Activated CD4-positive, alpha-beta T cell treated with anti-CD3 and anti-CD28 coated beads, Interleukin-2, amount 10 ng/mL, durations not matched to agents 24 days and 14 days (primary cell): Measurements from ENCODE around the gene MOB3C. TPM values are rescaled to one million over a fixed set of nuclear protein-coding genes. Genes with fewer than 3 reads are reported as not detected.

Experiments
- DNase-seq: peaks from one replicate; pipeline ENCODE4 v3.0.0; 2022
- H3K27ac Mint-ChIP-seq: one replicate; pipeline ENCODE4 v1.8.0; 2022; ENCODE audit warnings: mild to moderate bottlenecking, mixed read lengths
- H3K27me3 Mint-ChIP-seq: one replicate; pipeline ENCODE4 v1.8.0; 2022; ENCODE audit warnings: mixed read lengths
- H3K36me3 Mint-ChIP-seq: one replicate; pipeline ENCODE4 v1.8.0; 2022; ENCODE audit warnings: low read depth, mild to moderate bottlenecking, mixed read lengths
- H3K4me1 Mint-ChIP-seq: one replicate; pipeline ENCODE4 v1.8.0; 2021; ENCODE audit warnings: mixed read lengths
- H3K4me3 Mint-ChIP-seq: one replicate; pipeline ENCODE4 v1.8.0; 2022; ENCODE audit warnings: mild to moderate bottlenecking, moderate library complexity, mixed read lengths
- H3K9me3 Mint-ChIP-seq: one replicate; pipeline ENCODE4 v1.8.0; 2021; ENCODE audit warnings: mixed read lengths
- intact Hi-C: fragments of 100-400 bp; cut with micrococcal nuclease; formaldehyde crosslinking; loops from one replicate; pipeline ENCODE4 v1.15.1; 2023
- total RNA-seq: library from RNA; stranded (reverse); gene quantifications from 2 replicates; pipeline ENCODE4 v1.2.3, GENCODE V29; 2022

Gene MOB3C
- total RNA-seq, 1 donor from 2014 or later: 15.0 TPM

DNA sequence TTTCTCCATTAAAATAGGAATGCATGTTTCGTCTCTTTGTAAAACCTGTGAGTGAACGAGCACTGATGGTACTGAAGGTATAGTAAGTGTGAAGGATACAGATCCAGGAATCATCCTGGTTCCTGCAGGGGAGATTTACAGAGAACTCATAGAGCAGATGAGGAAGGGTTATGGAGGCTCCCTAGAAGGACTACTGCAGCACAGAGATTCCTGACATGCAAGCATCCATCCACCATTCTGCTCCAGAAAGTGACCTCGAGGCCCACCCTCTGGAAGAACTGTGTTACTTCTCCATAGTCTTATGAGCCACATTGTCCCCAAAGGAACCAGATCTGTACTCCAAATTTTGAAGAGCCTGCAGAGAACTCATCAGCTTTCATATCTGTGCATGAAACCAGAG is 27.1 kb downstream of the MOB3C start:
- no peak for DNase-seq
- peaks cover 72% of the 10 kb centered on the region for H3K36me3 Mint-ChIP-seq
- H3K27ac Mint-ChIP-seq: no peak overlapping the region
- H3K27me3 Mint-ChIP-seq: no peaks in the 10 kb centered on the region
- intact Hi-C loops: no loop called here
- H3K4me3 Mint-ChIP-seq: no peak overlapping the region
- peaks cover 9% of the 10 kb centered on the region for H3K9me3 Mint-ChIP-seq
- peaks cover 22% of the 10 kb centered on the region for H3K4me1 Mint-ChIP-seq

DNA sequence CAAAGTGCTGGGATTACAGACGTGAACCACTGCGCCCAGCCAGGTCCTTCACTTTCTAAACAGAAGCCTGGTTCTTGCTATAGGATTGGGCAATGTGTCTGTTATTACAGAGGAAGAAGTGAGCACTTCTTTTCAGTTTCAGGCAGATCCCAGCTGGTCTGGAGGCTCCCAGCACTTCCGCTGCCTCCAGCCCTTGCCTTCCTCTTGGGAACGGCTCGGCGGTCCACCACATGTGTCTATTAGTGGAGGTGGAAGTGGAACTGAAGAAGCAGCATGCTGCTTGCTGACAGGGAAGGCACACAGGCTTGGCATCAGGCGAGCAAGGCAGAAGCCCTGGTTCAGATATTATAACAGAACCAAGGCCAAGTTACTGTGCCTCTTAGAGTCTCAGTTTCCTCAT is 29.5 kb downstream of the MOB3C start:
- H3K9me3 Mint-ChIP-seq: peaks cover 9% of the 10 kb centered on the region
- H3K27me3 Mint-ChIP-seq: no peaks in the 10 kb centered on the region
- intact Hi-C loops: no loop called here
- no peak overlapping the region for H3K27ac Mint-ChIP-seq
- H3K4me1 Mint-ChIP-seq: peaks cover 33% of the 10 kb centered on the region
- H3K4me3 Mint-ChIP-seq: no peak overlapping the region
- peaks cover 66% of the 10 kb centered on the region for H3K36me3 Mint-ChIP-seq
- no peak for DNase-seq

DNA sequence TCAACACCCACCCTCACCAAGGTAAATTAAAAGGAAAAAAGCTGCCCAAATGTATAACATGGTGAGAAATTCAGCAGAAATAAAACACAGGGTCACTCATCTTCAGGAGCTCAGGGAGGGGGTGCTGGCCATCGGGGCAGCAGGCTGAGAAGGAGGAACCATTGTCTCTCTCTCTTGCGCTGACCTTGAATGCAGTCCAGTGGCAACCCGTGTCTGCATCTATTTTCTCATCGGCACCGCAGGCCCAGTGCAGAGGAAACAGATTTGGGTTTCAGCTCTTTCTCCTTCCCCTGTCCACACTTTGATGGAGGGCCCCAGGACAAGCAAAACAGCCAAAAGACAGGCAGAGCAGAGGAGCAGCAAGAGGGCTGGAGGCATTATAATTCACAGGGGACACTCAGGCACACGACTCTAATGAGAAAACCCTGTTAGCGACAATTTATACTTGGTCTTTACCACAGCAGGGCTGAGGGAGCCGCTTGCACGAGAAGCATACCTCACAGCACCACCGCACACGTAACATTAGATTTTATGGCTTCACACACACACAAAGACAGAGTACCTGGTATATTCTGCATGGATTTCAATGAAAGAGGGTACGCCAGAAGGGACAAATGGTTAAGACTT is 31.2 kb downstream of the MOB3C start:
- no peak overlapping the region for H3K27ac Mint-ChIP-seq
- no peaks in the 10 kb centered on the region for H3K27me3 Mint-ChIP-seq
- H3K4me1 Mint-ChIP-seq: peaks cover 38% of the 10 kb centered on the region
- peaks cover 57% of the 10 kb centered on the region for H3K36me3 Mint-ChIP-seq
- intact Hi-C loops: no loop called here
- H3K4me3 Mint-ChIP-seq: no peak overlapping the region
- H3K9me3 Mint-ChIP-seq: peaks cover 9% of the 10 kb centered on the region
- no peak for DNase-seq

DNA sequence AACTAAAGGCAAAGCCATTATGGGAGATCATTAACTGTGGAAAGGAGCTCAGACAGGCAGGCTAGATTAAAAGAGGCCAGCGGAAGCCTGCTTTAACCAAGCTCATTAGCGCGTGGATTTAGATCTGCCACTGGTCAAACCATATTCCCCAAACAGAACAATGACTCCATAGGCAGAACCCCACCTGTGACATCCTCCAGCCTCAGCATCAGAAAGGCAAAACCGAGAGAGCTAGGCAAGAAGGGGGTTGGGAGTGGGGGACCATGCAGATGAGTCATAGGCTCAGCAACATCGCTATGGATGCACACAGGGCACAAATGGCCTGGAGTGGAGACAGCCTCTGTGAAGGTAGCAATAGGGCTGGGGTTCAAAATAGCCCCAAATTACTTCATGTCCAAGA is 33.1 kb downstream of the MOB3C start:
- intact Hi-C loops: loop anchor here (2.0 kb wide), 1 partner anchor 33 kb away; the partner anchor contains the start of gene MOB3C
- peaks cover 47% of the 10 kb centered on the region for H3K4me1 Mint-ChIP-seq

DNA sequence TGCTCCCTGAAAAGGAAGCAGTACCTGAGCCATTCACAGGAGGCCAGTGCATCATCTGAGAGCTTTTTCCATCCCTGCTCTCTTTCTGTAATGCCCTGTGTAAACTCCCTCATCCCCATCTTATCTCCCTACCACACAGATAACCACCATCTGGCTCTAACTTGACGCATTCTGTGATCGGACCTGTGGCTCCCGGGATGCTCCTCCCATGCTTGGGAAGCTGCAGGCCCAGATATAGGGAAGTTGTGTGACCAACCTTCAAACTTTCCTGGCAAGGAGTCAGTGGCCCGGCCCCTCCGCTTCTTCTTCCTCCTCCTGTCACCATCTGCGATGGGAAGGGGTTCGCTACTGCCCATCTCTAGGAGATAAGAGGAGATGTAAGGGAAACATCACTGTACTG is 33.6 kb downstream of the MOB3C start:
- Mint-ChIP-seq H3K27ac (peak overlapping the region; percentile 96), H3K27me3 (no peaks in the 10 kb centered on the region), H3K4me1 (peaks cover 49% of the 10 kb centered on the region), H3K4me3 (peak overlapping the region; percentile 34), H3K36me3 (peaks cover 56% of the 10 kb centered on the region), H3K9me3 (no peaks in the 10 kb centered on the region)
- DNase-seq: no peak
- intact Hi-C loops: loop anchor here (1.0 to 2.0 kb wide), 2 partner anchors 21 to 34 kb away; partner anchors contain the start of genes MKNK1 and MOB3C

More for the DNA sequence above, 33.1 kb downstream of the MOB3C start:
- no peak overlapping the region for H3K4me3 Mint-ChIP-seq
- peaks cover 51% of the 10 kb centered on the region for H3K36me3 Mint-ChIP-seq
- peak overlapping the region; percentile 96 for H3K27ac Mint-ChIP-seq
- H3K9me3 Mint-ChIP-seq: no peaks in the 10 kb centered on the region
- DNase-seq: no peak
- H3K27me3 Mint-ChIP-seq: no peaks in the 10 kb centered on the region

DNA sequence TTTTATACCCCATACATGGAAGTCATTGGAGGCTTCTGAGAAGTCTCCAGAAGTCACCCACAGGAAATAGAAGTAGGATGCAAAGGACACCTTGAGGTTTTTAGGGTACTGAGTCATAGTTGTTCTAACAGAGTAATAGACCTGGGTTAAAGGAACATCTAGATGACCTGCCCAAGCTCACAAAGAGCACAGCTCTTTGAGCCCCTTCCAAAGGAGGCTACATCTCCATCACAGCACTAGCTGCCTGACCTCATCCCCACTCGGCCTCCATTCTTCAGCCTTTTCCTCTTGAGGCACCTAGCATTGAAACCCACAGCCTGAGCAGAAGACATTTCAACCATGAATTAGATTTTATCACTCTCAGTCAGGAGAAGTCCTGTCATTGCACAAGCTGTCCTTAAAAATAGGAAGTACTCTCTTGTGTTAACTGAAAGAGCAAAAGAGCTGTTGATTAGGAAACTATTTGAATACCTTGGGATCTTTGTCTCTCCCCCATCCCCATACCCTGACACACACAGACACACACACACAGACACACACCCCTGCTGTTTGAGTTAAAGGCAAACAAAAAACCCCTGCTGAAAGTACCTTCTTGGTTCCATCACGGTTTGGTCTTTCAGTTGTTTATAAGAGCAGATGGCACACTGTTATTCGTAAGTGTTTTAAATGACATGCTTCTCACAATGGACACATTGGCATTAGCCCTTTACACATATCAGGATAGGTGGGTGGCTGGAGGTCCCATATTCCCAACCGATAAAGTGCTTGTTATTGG is 34.7 kb downstream of the MOB3C start:
- no peaks in the 10 kb centered on the region for H3K9me3 Mint-ChIP-seq
- intact Hi-C loops: loop anchor here (1.0 to 2.0 kb wide), 3 partner anchors 13 to 35 kb away; partner anchors contain the start of genes MKNK1 and MOB3C
- H3K36me3 Mint-ChIP-seq: peaks cover 56% of the 10 kb centered on the region
- H3K4me3 Mint-ChIP-seq: peak overlapping the region; percentile 67
- DNase-seq: peak; percentile 83
- H3K4me1 Mint-ChIP-seq: peaks cover 52% of the 10 kb centered on the region
- peak overlapping the region; percentile 96 for H3K27ac Mint-ChIP-seq
- no peaks in the 10 kb centered on the region for H3K27me3 Mint-ChIP-seq

DNA sequence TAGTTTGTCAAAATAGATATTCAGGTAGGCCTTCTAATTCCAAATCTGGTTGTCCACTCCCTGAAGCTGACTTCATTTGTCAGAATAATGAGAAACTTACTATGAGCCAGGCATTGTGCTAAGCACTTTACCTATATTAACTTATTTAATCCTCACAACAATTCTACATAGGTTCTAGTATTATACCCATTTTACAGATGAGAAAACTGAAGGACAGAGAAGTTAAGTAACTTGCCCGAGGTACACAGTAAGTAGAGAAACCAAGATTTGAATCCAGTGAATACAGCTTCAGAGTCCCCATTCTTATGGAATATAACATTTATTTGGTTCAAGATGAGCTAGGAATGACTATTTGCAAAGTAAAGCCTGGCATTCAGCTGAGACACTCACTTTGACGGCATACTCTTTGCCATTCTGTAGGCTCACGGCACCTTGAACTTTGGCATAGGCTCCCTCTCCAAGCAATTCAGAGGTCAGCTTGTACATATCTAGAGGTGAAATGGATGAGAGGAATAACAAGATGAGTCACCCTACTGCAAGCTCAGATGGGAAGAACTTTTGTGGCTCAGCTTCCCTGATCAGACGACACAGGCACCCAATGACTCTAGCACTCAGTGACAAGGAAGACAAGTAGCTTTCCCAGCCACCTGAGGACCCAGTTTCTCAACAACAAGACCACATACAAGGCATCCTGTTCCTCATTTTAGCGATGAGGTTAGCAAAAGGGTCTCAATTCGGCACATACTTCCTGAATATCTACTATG is 36.3 kb downstream of the MOB3C start:
- H3K4me1 Mint-ChIP-seq: peaks cover 51% of the 10 kb centered on the region
- peaks cover 59% of the 10 kb centered on the region for H3K36me3 Mint-ChIP-seq

DNA sequence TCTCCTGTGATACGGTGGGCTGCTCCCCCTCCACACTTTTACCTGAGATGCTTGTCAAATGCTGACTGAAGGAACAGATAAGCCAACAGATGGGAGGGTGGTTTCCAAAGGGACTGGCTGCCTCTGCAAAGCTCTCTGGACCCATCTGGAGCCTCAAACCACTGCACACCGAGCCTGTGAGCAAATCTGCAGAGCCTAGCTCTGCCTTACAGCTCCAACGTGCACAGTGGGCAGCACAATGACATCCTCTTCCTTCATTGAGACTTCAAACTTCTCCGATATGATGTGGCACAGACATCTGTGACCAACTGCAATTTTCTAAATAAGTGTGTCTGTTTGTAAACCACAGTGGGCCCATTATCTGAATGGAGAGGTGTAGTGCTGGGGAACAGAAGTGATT is 38.9 kb downstream of the MOB3C start:
- no peak for DNase-seq
- no peaks in the 10 kb centered on the region for H3K9me3 Mint-ChIP-seq
- no peaks in the 10 kb centered on the region for H3K27me3 Mint-ChIP-seq
- peaks cover 53% of the 10 kb centered on the region for H3K36me3 Mint-ChIP-seq
- no peak overlapping the region for H3K4me3 Mint-ChIP-seq
- intact Hi-C loops: no loop called here
- peak overlapping the region; percentile 45 for H3K27ac Mint-ChIP-seq
- peaks cover 35% of the 10 kb centered on the region for H3K4me1 Mint-ChIP-seq

More for the DNA sequence above, 36.3 kb downstream of the MOB3C start:
- no peaks in the 10 kb centered on the region for H3K9me3 Mint-ChIP-seq
- peak overlapping the region; percentile 81 for H3K27ac Mint-ChIP-seq
- H3K27me3 Mint-ChIP-seq: no peaks in the 10 kb centered on the region
- H3K4me3 Mint-ChIP-seq: peak overlapping the region; percentile 39
- DNase-seq: no peak
- intact Hi-C loops: loop anchor here (2.0 kb wide), 1 partner anchor 14 kb away; no protein-coding TSS in a partner anchor

DNA sequence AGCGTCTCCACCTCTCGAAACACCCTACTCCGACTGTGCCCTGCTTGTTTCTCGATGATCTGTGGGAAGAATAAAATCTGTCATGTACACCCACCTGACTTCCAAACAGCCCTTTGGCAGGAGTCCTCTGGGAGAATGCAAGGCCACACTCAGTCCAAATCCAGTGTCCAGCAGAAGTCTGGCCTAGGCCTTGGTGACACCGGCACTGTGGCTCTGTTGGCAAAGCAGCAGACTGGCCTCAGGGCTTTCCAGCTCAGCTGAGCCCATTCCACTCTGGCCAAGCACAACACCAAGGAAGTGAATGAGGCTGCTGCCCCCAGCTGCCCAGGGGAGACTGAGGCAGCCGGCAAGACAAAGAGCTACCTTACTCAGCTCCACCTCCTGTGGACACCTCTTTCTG is 40.0 kb downstream of the MOB3C start:
- intact Hi-C loops: no loop called here
- no peak for DNase-seq
- H3K9me3 Mint-ChIP-seq: no peaks in the 10 kb centered on the region
- no peaks in the 10 kb centered on the region for H3K27me3 Mint-ChIP-seq
- H3K4me3 Mint-ChIP-seq: no peak overlapping the region
- H3K4me1 Mint-ChIP-seq: peaks cover 24% of the 10 kb centered on the region
- peaks cover 53% of the 10 kb centered on the region for H3K36me3 Mint-ChIP-seq
- H3K27ac Mint-ChIP-seq: no peak overlapping the region

DNA sequence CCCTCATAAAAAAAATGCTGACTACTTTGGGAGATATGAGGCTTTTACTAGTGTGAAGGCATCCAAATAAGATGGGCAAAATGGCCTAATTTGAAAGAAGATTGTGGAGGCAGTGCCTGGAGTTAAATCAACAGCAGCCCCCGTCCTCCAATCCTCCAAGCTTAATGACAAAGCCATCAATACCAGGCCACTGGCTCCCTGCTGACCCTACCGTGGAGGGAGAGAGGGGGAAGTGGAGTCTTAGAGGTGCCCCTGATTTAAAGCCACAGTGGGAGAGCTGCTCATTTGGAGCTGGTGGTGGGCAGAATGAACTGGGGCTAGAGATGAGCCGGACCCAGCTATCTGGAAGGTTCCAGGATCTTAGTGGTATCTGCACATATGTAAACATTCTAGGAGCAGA is 40.8 kb downstream of the MOB3C start:
- H3K4me3 Mint-ChIP-seq: no peak overlapping the region

DNA sequence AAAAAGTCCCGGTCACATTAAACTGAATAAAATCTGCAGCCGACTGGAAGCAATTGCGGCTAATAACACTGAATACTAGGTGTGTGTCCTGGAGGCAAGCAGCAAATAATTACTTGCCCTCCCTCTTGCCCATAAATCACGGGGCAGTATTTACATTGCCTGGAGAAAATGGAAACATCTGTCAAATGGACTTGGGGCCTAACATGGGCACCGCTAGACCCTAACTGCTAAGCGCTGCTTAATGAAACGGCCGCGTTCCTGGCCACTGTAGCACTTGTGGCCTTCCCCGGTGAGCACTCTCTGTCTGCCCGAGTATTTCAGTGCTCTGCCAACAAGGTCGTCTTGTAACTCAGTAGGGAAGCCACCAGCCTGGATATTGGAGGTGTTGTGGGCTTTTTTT is 41.3 kb downstream of the MOB3C start:
- Mint-ChIP-seq H3K27ac (no peak overlapping the region), H3K4me3 (no peak overlapping the region), H3K9me3 (no peaks in the 10 kb centered on the region), H3K27me3 (no peaks in the 10 kb centered on the region), H3K4me1 (peaks cover 14% of the 10 kb centered on the region), H3K36me3 (peaks cover 49% of the 10 kb centered on the region)
- no peak for DNase-seq
- intact Hi-C loops: no loop called here

More for the DNA sequence above, 40.8 kb downstream of the MOB3C start:
- DNase-seq: no peak
- intact Hi-C loops: no loop called here
- peaks cover 18% of the 10 kb centered on the region for H3K4me1 Mint-ChIP-seq
- no peak overlapping the region for H3K27ac Mint-ChIP-seq
- H3K9me3 Mint-ChIP-seq: no peaks in the 10 kb centered on the region
- peaks cover 52% of the 10 kb centered on the region for H3K36me3 Mint-ChIP-seq
- H3K27me3 Mint-ChIP-seq: no peaks in the 10 kb centered on the region

DNA sequence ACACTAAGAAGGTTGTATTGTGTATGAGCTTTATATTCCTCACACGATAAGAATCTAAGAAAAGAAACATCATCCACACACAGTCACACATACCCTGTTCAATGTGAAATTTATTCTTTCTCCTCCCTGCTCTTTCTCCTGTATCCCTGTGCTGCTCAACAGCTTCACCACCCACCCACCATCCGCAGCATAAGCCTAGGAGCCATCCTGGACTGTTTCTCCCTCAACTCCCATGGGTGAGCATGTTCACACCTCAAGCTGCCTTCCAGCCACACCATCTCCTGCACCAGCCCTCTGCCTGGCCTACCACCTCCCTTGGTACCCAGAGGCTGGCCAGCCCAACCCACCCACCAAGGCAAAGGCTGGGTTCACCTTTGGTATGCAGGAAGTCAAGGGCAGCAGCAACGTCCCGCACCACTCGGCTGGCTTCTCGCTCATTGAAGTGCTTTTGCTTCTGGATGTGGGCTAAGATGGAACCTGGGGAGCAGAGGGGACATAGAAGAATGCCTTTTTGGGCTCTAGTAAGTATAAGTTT is 44.9 kb downstream of the MOB3C start:
- H3K27ac Mint-ChIP-seq: no peak overlapping the region
- intact Hi-C loops: no loop called here
- no peaks in the 10 kb centered on the region for H3K4me1 Mint-ChIP-seq
- no peaks in the 10 kb centered on the region for H3K27me3 Mint-ChIP-seq
- no peaks in the 10 kb centered on the region for H3K9me3 Mint-ChIP-seq
- H3K4me3 Mint-ChIP-seq: no peak overlapping the region
- H3K36me3 Mint-ChIP-seq: peaks cover 37% of the 10 kb centered on the region
- DNase-seq: no peak

DNA sequence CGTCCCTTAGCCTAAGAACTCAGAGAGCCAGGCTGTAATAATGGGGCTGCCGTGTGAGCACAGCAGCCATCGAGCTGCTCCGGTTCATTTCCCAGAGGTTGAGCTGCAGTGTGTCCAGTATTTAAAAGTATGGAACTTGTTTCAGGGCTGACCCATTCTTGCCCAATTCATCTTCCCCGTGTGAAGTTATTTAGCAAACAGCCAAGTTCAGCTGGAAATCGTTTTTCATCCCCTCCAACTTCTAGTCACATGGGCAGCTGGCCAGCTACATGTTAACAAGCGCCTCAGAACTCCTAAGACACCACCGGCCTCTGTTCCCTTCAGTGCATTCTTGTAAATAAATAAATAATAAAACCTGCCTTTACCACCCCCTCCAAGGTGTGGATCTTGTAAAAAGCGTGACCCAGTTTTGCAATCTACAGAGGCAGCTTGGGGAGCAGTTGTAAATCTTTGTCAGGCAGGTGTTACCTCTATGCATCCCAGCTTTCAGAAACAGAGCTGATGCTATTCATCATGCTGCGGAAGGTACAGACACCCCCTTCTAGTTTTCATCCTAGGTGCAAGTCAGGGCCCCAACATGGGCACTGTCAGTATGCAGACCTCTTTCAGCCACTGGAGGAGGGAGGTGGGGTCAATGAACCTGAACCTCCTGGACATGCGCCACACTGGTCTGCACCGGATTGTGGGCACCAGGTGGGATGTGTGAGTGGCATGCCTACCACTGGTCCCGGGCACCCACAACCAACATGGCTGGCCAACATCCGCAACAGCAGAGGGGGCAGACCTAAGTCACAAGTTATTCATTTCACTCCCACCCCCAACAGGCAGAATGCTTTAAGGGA is 46.5 kb downstream of the MOB3C start:
- Mint-ChIP-seq H3K27ac (no peak overlapping the region), H3K4me1 (no peaks in the 10 kb centered on the region), H3K9me3 (no peaks in the 10 kb centered on the region), H3K27me3 (no peaks in the 10 kb centered on the region), H3K4me3 (no peak overlapping the region), H3K36me3 (peaks cover 40% of the 10 kb centered on the region)
- intact Hi-C loops: no loop called here
- DNase-seq: no peak
